ENCODE data around the gene LAMB4. TPM values are rescaled to one million over a fixed set of nuclear protein-coding genes. Genes with fewer than 3 reads are reported as not detected.

The LAMB4 gene
- total RNA-seq, 2 experiments from 2014 or later: not detected

DNA sequence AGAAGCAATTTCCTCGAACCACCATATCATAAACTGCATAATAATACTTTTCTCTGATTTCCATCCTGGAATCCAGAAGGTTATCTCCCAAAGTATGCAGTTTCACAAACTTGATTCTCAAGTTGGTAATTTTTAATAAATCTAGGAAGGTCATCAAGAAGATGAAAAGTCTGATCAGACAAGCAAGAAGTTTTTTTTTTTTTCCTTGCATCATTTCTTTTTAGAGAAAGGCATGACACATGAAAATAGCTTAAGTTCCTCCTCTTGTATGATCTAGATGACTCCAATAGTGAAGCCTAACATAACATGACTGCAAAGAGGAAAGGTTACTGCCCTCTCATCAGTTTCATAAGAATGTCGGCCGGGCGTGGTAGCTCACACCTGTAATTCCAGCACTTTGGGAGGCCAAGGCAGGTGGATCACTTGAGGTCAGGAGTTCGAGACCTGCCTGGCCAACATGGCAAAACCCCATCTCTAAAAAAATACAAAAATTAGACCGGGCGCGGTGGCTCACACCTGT, 149.4 kb downstream of the LAMB4 start:
- ChIA-PET CTCF (no interaction called here), POLR2A (no interaction called here)

- POLR2A ChIA-PET: no interaction called here
Observed at GRCh38 chr7:107980171-107980570, 150.0 kb downstream of the LAMB4 start.

GRCh38 chr7:107978815-107979408, 151.2 kb downstream of the LAMB4 start:
- CTCF ChIA-PET: no interaction called here
- POLR2A ChIA-PET: no interaction called here

More at GRCh38 chr7:107980171-107980570, 150.0 kb downstream of the LAMB4 start:
- CTCF ChIA-PET: no interaction called here

DNA sequence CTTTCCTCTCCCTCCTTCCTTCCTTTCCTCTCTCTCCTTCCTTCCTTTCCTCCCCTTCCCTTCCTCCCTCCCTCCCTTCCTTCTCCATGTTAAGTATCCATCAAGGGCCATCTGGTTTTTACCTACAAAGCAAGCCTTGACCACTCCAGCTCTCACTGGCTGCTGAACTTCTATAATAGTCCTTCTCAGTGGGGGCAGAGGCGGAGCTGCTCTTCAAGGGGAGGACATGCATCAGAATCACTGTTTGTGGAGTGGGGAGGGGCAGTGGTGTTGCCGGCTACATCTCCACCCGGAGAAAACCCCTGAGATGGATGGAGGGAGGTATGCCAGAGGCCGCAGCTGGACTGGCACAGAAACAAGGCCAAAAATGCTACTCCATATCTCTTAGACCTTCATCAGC, 153.1 kb downstream of the LAMB4 start:
- POLR2A ChIA-PET: no interaction called here

GRCh38 chr7:107976620-107977019, 153.5 kb downstream of the LAMB4 start:
- POLR2A ChIA-PET: no interaction called here
- CTCF ChIA-PET: no interaction called here

More for the DNA sequence above, 153.1 kb downstream of the LAMB4 start:
- CTCF ChIA-PET: no interaction called here

DNA sequence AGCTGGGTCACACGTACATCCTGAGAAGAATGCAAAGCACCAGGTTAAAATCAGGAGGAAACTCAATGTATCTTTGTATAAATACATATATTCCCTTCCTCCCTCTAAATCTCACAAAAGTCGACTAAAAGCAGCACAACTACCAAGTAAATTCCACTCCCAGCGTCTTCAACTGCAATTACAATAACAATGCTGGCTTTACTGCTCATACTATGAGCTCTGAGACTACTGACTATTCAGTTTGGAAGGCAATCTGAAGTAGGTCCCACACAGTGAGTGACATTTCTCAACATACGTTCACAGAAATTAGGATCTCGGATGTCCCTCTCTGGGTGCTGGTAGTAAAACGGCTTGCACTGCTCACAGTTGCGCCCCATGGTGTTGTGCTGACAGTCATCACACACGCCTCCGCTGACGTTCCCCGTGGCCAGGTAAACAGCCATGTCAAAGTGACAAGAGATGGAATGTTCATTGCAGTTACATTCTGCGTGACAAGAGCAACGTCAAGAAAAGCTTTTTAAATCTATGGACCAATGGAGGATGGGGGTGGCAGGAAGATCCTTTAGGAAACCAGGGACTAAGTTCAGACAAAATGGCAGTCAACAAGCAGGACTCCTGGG, 154.7 kb downstream of the LAMB4 start:
- CTCF ChIA-PET: no interaction called here
- POLR2A ChIA-PET: no interaction called here

DNA sequence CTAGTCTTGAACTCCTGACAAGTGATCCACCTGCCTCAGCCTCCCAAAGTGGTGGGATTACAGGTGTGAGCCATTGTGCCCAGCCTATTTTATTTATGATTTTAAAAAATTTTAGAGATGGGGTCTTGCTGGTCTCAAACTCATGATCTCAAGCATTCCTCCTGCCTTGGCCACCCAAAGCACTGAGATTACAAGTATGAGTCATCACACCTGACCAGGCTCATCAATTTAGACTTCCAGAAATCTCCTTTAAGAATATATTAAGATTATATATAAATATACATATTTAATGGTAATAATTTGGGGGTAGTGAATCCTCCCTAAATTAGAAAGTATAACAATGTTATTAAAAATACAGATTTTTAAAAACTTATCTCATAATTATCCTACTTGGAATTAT, 156.3 kb downstream of the LAMB4 start:
- CTCF ChIA-PET: no interaction called here
- POLR2A ChIA-PET: no interaction called here

Other genes starting within 250 kb of the LAMB4 start
- 100 to 1,000 TPM; 112 to 114 TPM for gene DLD, start 239.2 kb downstream of the LAMB4 start, total RNA-seq
- gene LAMB1, start 127.2 kb downstream of the LAMB4 start, total RNA-seq: under 1 TPM in 1 of 2 experiments, not detected in 1; 0.04 TPM